Common myeloid progenitor, CD34-positive (primary cell): ENCODE results near the gene SLIRP.
"Not testable (repeated sequence)": the region's sequence is repeated elsewhere in the genome, so short reads cannot be mapped to it uniquely, and the experiment has no call there.

Experiments
- CTCF ChIA-PET: fragments of 350-600 bp; sonication (Branson Sonifier 250); formaldehyde crosslinking; loops from one replicate; lab custom pipeline; 2021; ENCODE audit warnings: antibody characterized with exemption; lab: Charles Lee
- POLR2A ChIA-PET: fragments of 350-600 bp; sonication (Branson Sonifier 250); formaldehyde crosslinking; loops from one replicate; lab custom pipeline; 2021; ENCODE audit warnings: antibody characterized with exemption; lab: Charles Lee
- DNase-seq, 3 donors: peaks; one replicate each; pipeline versions ENCODE4 v3.0.0 to v3.0.0-alpha.2; 2013
- H3K27ac ChIP-seq, 2 experiments: 1 replicate in 1 of 2; 2 replicates in 1 of 2; pipeline ENCODE4 v1.7.0; 2013; ENCODE audit warnings: inconsistent platforms in 2 of 2, low read length in 2 of 2, mild to moderate bottlenecking in 2 of 2, low read depth in 1 of 2, moderate library complexity in 1 of 2; ENCODE audit not compliant: severe bottlenecking in 2 of 2, insufficient read depth in 1 of 2, poor library complexity in 1 of 2
- H3K27me3 ChIP-seq, 5 experiments: replicated peaks in 2 of 5; 1 replicate in 3 of 5; 2 replicates in 2 of 5; pipeline versions ENCODE4 v1.6.1 to v1.7.0; 2013; ENCODE audit warnings: low read length in 4 of 5, mild to moderate bottlenecking in 2 of 5, moderate library complexity in 2 of 5, inconsistent platforms in 1 of 5; ENCODE audit not compliant: insufficient read depth in 5 of 5, control insufficient read depth in 4 of 5
- H3K36me3 ChIP-seq, 4 experiments: 1 replicate in 2 of 4; 2 replicates in 2 of 4; pipeline versions ENCODE4 v1.6.1 to v1.7.0; 2013; ENCODE audit warnings: low read length in 3 of 4, control low read depth in 1 of 4, mild to moderate bottlenecking in 1 of 4; ENCODE audit not compliant: control insufficient read depth in 4 of 4, insufficient read depth in 4 of 4
- H3K4me1 ChIP-seq, 4 experiments: 1 replicate in 3 of 4; 2 replicates in 1 of 4; pipeline versions ENCODE4 v1.6.1 to v1.7.1; 2013; ENCODE audit warnings: low read length in 3 of 4, mild to moderate bottlenecking in 3 of 4, control low read depth in 1 of 4, inconsistent platforms in 1 of 4, moderate library complexity in 1 of 4; ENCODE audit not compliant: control insufficient read depth in 4 of 4, insufficient read depth in 4 of 4; ENCODE audit errors: control extremely low read depth in 1 of 4
- H3K4me3 ChIP-seq, 7 experiments: 1 replicate in 4 of 7; 2 replicates in 3 of 7; pipeline versions ENCODE4 v1.5.1 to v1.7.0; 2013; ENCODE audit warnings: mild to moderate bottlenecking in 7 of 7, low read length in 6 of 7, moderate library complexity in 6 of 7, inconsistent platforms in 2 of 7, low read depth in 2 of 7, control low read depth in 1 of 7; ENCODE audit not compliant: insufficient read depth in 4 of 7, control insufficient read depth in 1 of 7; ENCODE audit errors: extremely low read depth in 1 of 7
- H3K9me3 ChIP-seq, 5 experiments: 1 replicate in 4 of 5; 2 replicates in 1 of 5; pipeline versions ENCODE4 v1.6.1 to v1.7.1; 2013; ENCODE audit warnings: low read length in 4 of 5, mild to moderate bottlenecking in 2 of 5, inconsistent platforms in 1 of 5, low read depth in 1 of 5, moderate library complexity in 1 of 5; ENCODE audit not compliant: control insufficient read depth in 4 of 5, insufficient read depth in 2 of 5; ENCODE audit errors: control extremely low read depth in 1 of 5
- WGBS: methylation state at CpG from one replicate; pipeline ENCODE4 v1.1.5; 2013; ENCODE audit not compliant: insufficient coverage; 5-methylcytosine and 5-hydroxymethylcytosine counted together

Gene SLIRP

GRCh38 chr14:77738559-77739250 lies 30.8 kb downstream of the SLIRP start:
- Histone ChIP-seq H3K36me3 (peaks cover 24 to 67% (median 42%) of the 10 kb centered on the region in 4 experiments), H3K4me1 (no peaks in the 10 kb centered on the region), H3K4me3 (no peak overlapping the region), H3K27ac (no peak overlapping the region), H3K27me3 (no peaks in the 10 kb centered on the region), H3K9me3 (no peaks in the 10 kb centered on the region)
- 96% methylated on average over 4 of the region's 7 CpGs for WGBS
- CTCF ChIA-PET: no interaction called here
- POLR2A ChIA-PET: no interaction called here
- DNase-seq: no peak

GRCh38 chr14:77741438-77741837 lies 33.5 kb downstream of the SLIRP start:
- H3K36me3 ChIP-seq: peaks cover 20 to 66% (median 39%) of the 10 kb centered on the region in 4 experiments
- peak overlapping the region in 1 of 2 experiments; percentile 12 for H3K27ac ChIP-seq
- no peak overlapping the region for H3K4me3 ChIP-seq
- no peak for DNase-seq
- no peaks in the 10 kb centered on the region for H3K27me3 ChIP-seq
- no CpG with 5 or more reads among the region's 2 CpGs for WGBS
- H3K4me1 ChIP-seq: no peaks in the 10 kb centered on the region
- CTCF ChIA-PET: interaction anchor here (1.2 kb wide), 1 partner anchor 13 kb away, joined by 3 read pairs; no protein-coding TSS in a partner anchor
- no peaks in the 10 kb centered on the region for H3K9me3 ChIP-seq
- POLR2A ChIA-PET: no interaction called here

- peaks cover 11 to 70% (median 37%) of the 10 kb centered on the region in 4 experiments for H3K36me3 ChIP-seq
- no peak overlapping the region for H3K27ac ChIP-seq
- H3K4me1 ChIP-seq: no peaks in the 10 kb centered on the region
- ChIA-PET POLR2A (no interaction called here), CTCF (no interaction called here)
- no peaks in the 10 kb centered on the region for H3K27me3 ChIP-seq
- H3K4me3 ChIP-seq: no peak overlapping the region
- H3K9me3 ChIP-seq: no peaks in the 10 kb centered on the region
- 60% methylated on average over 1 of the region's 4 CpGs for WGBS
- no peak for DNase-seq
Observed at GRCh38 chr14:77746064-77746702, 38.3 kb downstream of the SLIRP start.

GRCh38 chr14:77747425-77747824 lies 39.5 kb downstream of the SLIRP start:
- DNase-seq, H3K9me3 ChIP-seq, POLR2A ChIA-PET: not testable (repeated sequence)

GRCh38 chr14:77752266-77752665 lies 44.4 kb downstream of the SLIRP start:
- POLR2A ChIA-PET: no interaction called here
- Histone ChIP-seq H3K27ac (no peak overlapping the region), H3K9me3 (no peaks in the 10 kb centered on the region), H3K27me3 (no peaks in the 10 kb centered on the region), H3K4me1 (no peaks in the 10 kb centered on the region), H3K4me3 (no peak overlapping the region), H3K36me3 (peaks cover 12 to 65% (median 39%) of the 10 kb centered on the region in 4 experiments)
- CTCF ChIA-PET: interaction anchor here (1.5 kb wide), 1 partner anchor 16 kb away, joined by 6 read pairs; no protein-coding TSS in a partner anchor
- WGBS: no CpG with 5 or more reads among the region's 2 CpGs
- no peak for DNase-seq

More at GRCh38 chr14:77747425-77747824, 39.5 kb downstream of the SLIRP start:
- H3K4me1 ChIP-seq, CTCF ChIA-PET, H3K27ac ChIP-seq, H3K4me3 ChIP-seq, H3K27me3 ChIP-seq: not testable (repeated sequence)
- peaks cover 11 to 74% (median 41%) of the 10 kb centered on the region in 4 experiments for H3K36me3 ChIP-seq
- WGBS: 94% methylated on average over 19 of the region's 33 CpGs

GRCh38 chr14:77752799-77753516 lies 45.1 kb downstream of the SLIRP start:
- DNase-seq: no peak
- ChIA-PET POLR2A (no interaction called here), CTCF (no interaction called here)
- peaks cover 12 to 60% (median 39%) of the 10 kb centered on the region in 4 experiments for H3K36me3 ChIP-seq
- H3K27me3 ChIP-seq: no peaks in the 10 kb centered on the region
- 80% methylated on average over 1 of the region's 3 CpGs for WGBS
- no peaks in the 10 kb centered on the region for H3K9me3 ChIP-seq
- H3K4me3 ChIP-seq: no peak overlapping the region
- no peaks in the 10 kb centered on the region for H3K4me1 ChIP-seq
- no peak overlapping the region for H3K27ac ChIP-seq
